NCI-H1417 treated with DMSO at 0.1 percent for 48 hours (cell line): Measurements from ENCODE around the gene DUSP1.

Experiments used
- DNase-seq: peaks from one replicate; lab custom pipeline; 2025; lab: John Stamatoyannopoulos, UW

The DUSP1 gene

GRCh38 chr5:172743112-172743959, 27.7 kb downstream of the DUSP1 start:
- no peak for DNase-seq

GRCh38 chr5:172741206-172741582, 29.8 kb downstream of the DUSP1 start:
- DNase-seq: no peak

GRCh38 chr5:172740428-172741205, 30.4 kb downstream of the DUSP1 start:
- no peak for DNase-seq

GRCh38 chr5:172739375-172739774, 31.6 kb downstream of the DUSP1 start:
- no peak for DNase-seq

GRCh38 chr5:172736508-172737135, 34.4 kb downstream of the DUSP1 start:
- DNase-seq: no peak

GRCh38 chr5:172735141-172735831, 35.7 kb downstream of the DUSP1 start:
- no peak for DNase-seq

- no peak for DNase-seq
These were observed 37.0 kb downstream of the DUSP1 start for GRCh38 chr5:172733974-172734346.

GRCh38 chr5:172733131-172733973, 37.6 kb downstream of the DUSP1 start:
- no peak for DNase-seq

- DNase-seq: no peak
These were observed 38.7 kb downstream of the DUSP1 start for GRCh38 chr5:172732201-172732865.

GRCh38 chr5:172731680-172732074, 39.3 kb downstream of the DUSP1 start:
- no peak for DNase-seq

GRCh38 chr5:172730981-172731679, 39.9 kb downstream of the DUSP1 start:
- no peak for DNase-seq

- no peak for DNase-seq
These were observed 40.8 kb downstream of the DUSP1 start for GRCh38 chr5:172730222-172730621.

GRCh38 chr5:172729588-172729987, 41.4 kb downstream of the DUSP1 start:
- no peak for DNase-seq

GRCh38 chr5:172728481-172729241, 42.3 kb downstream of the DUSP1 start:
- DNase-seq: no peak

- no peak for DNase-seq
These were observed 43.4 kb downstream of the DUSP1 start for GRCh38 chr5:172727551-172727950.

GRCh38 chr5:172726966-172727365, 44.0 kb downstream of the DUSP1 start:
- DNase-seq: no peak

- DNase-seq: no peak
These were observed 45.2 kb downstream of the DUSP1 start for GRCh38 chr5:172725785-172726184.

- DNase-seq: no peak
These were observed 45.7 kb downstream of the DUSP1 start for GRCh38 chr5:172725273-172725672.
